Thyroid gland (tissue), 4 donors: ENCODE data around the gene VWCE. TPM values are rescaled to one million over a fixed set of nuclear protein-coding genes. Genes with fewer than 3 reads are reported as not detected.

ENCODE experiments used
- DNase-seq, 2 donors: peaks; one replicate each; pipeline ENCODE4 v3.0.0-alpha.2; 2019
- H3K27ac ChIP-seq, 3 donors: fragments of 200-600 bp; sonication (generic); 1 replicate in 2 of 3; 2 replicates in 1 of 3; pipeline ENCODE4 v1.5.1; 2016 to 2019; ENCODE audit warnings: mild to moderate bottlenecking in 1 of 3, moderate library complexity in 1 of 3
- H3K27me3 ChIP-seq: fragments of 200-600 bp; sonication (generic); one replicate; pipeline ENCODE4 v1.5.1; 2019
- H3K36me3 ChIP-seq, 2 donors: fragments of 200-600 bp; sonication (generic); one replicate each; pipeline ENCODE4 v1.5.1; 2016 to 2019
- H3K4me1 ChIP-seq, 2 donors: fragments of 200-600 bp; sonication (generic); one replicate each; pipeline ENCODE4 v1.5.1; 2017 to 2019
- H3K4me3 ChIP-seq, 3 donors: fragments of 200-600 bp; sonication (generic); replicated peaks in 1 of 3; 1 replicate in 2 of 3; 2 replicates in 1 of 3; pipeline ENCODE4 v1.5.1; 2016; ENCODE audit warnings: mild to moderate bottlenecking in 1 of 3
- H3K9me3 ChIP-seq: fragments of 200-600 bp; sonication (generic); one replicate; pipeline ENCODE4 v1.5.1; 2017
- CTCF ChIP-seq, 6 experiments: fragments of 200-600 bp in 3 of 6; fragments of 450-650 bp in 3 of 6; sonication (generic) in 3 of 6; IDR thresholded peaks; one replicate each; pipeline ENCODE4 v1.5.1; 2016 to 2019; ENCODE audit warnings: antibody characterized with exemption in 6 of 6, mild to moderate bottlenecking in 2 of 6, inconsistent platforms in 1 of 6, moderate library complexity in 1 of 6
- POLR2A ChIP-seq, 2 donors: fragments of 450-650 bp; IDR thresholded peaks; one replicate each; pipeline ENCODE4 v1.6.1; 2017; ENCODE audit warnings: antibody characterized with exemption in 2 of 2, mild to moderate bottlenecking in 2 of 2, moderate library complexity in 1 of 2
- WGBS, 2 donors: methylation state at CpG; one replicate each; pipeline ENCODE4 v1.1.5; 2017; 5-methylcytosine and 5-hydroxymethylcytosine counted together
- intact Hi-C: fragments of 100-400 bp; cut with DNase I; formaldehyde crosslinking; loops from one replicate; pipeline ENCODE4 v1.15.1; 2023
- total RNA-seq, 4 donors: library from RNA; depleted of rRNA; stranded (reverse); fragments of >200 nt; gene quantifications; one replicate each; pipeline ENCODE4 v1.2.3, GENCODE V29; 2016

VWCE gene
- total RNA-seq: 1 to 10 TPM in 2 of 4 donors, under 1 TPM in 2; 0.54 to 2.5 (median 1.0) TPM

DNA sequence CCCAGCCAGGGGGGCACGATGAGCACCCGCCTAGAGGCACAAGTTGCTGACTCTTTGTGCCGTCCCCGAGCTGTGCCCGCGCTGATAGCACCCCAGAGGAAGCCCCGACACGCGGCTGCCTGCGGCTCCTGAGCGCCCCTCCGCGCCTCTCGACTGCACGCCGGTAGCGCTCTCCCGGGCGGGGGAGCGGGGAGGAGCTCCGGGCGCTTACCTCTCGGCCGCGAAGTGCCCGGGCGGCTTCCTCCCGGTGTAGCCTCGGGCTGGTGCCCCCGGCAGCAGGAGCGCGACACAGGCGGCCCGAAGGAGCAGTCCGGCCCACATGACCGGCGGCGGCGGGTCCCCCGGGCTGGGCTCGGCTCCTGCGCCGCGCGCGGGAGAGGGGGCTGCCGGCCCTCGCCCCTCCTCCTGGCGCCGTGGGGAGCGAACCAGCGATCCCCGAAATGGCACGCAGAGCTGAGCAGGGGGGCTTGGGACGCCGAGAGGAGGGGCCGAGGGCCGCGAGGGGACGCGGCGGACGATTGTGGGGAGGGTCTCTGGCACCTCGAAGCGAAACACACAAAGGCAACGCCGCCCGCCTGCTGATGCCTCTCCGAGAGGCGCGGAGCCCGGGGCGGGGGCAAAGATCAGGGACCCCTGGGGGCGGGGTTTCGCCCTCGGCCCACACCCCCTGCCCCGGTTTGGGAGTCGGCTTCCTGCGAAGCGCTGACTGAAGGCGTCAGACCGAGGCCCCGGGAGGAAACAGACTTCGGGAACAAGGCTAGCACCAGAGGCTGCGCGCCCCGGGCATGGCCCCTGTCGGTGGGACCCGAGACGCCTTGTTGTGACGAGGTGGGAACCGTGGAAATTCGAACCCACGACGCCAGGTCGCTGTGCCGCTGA lies at the start of gene VWCE:
Gene VWCE (minus strand): TSS at position 600 of the 879 bp plus-strand sequence. CDS start 279 bp downstream, at position 321.
- no peak for TF ChIP-seq POLR2A (IDR thresholded peaks at IDR 0.05)
- peak in 3 of 6 experiments; percentile 32 to 56 (median 51) for TF ChIP-seq CTCF (IDR thresholded peaks at IDR 0.05)
- peaks cover 6 to 21% of the 10 kb centered on the region in 2 donors for H3K36me3 ChIP-seq
- intact Hi-C loops: no loop called here

DNA sequence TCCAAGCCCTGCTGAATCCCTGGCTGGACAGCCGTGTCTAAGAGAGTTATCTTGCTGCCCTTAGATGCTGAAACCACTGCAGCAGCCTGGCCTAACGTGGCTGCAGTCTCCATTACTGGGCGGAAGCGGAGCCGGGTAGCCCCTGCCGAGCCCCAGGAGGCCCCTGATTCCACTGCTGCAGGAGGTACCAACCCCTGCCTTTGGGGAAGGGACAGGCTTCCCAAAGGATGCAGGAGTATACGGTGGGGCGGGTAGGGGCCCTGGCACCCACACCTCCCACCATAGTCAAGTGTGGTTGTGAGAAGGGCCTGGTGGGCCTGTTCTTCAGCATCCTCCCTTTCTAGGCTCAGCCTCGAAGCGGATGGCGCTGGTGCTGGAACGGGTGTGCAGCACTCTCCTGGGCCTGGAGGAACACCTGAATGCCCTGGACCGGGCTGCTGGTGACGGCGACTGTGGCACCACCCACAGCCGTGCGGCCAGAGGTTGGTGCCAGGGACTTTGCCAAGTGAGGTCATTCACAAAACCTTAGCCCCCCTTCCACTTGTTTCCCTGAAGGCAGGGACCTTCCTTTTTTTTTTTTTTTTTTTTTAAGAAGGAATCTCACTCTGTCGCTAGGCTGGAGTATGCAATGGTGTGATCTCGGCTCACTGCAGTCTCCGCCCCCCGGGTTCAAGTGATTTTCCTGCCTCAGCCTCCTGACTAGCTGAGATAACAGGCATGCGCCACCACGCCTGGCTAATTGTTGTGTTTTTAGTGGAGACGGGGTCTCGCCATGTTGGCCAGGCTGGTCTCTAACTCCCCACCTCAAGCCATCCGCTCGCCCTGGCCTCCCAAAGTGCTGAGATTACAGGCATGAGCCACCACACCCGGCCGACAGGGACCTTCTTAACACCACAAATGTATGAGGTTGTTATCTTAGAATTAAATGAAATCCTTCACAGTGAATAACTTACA lies 49.0 kb upstream of the VWCE start:
- Histone ChIP-seq H3K4me1 (no peaks in the 10 kb centered on the region), H3K36me3 (peaks cover 7 to 9% of the 10 kb centered on the region in 2 donors), H3K4me3 (no peak overlapping the region), H3K27ac (no peak overlapping the region), H3K9me3 (no peaks in the 10 kb centered on the region), H3K27me3 (no peaks in the 10 kb centered on the region)
- DNase-seq: no peak
- WGBS, 2 donors: 97 to 98% methylated on average over 19 to 24 of the region's 29 CpGs
- TF ChIP-seq POLR2A (IDR thresholded peaks at IDR 0.05) (no peak), CTCF (IDR thresholded peaks at IDR 0.05) (no peak)
- intact Hi-C loops: no loop called here

More for the DNA sequence above, at the start of gene VWCE:
- Histone ChIP-seq H3K4me3 (peak within 1 kb of the TSS; percentile 21 to 63 (median 50)), H3K4me1 (peaks cover 8 to 25% of the 10 kb centered on the region in 2 donors), H3K9me3 (no peaks in the 10 kb centered on the region), H3K27me3 (no peaks in the 10 kb centered on the region), H3K27ac (peak within 1 kb of the TSS in 2 of 3 donors; percentile 23 to 24)
- peak; percentile 81 to 84 for DNase-seq
- WGBS, 2 donors: 0 to 2% methylated on average over 10 to 46 of the region's 97 CpGs

DNA sequence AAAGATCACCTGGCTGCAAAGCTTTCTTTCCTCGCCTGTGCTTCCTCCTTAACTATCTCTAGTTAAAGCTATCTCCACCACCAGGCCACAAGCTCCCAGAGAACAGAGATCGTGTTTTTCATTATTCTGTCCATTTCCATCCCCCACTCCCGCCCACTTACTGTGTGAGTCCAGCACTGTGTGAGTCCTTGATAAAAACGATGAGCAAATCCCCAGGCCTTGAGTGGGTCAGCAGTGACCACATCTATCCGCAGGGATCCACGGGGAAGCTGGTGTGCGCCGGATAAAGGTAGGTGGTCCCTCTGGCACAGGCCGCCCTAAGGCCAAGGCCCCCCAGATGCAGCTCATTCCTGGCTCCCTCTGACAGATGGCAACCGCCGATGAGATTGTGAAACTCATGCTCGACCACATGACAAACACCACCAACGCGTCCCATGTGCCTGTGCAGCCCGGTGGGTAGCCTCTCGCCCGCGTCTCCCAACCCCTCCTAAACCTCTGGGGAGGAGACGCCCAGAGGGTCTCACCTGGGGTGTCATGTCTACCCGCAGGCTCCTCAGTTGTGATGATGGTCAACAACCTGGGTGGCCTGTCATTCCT lies 47.2 kb upstream of the VWCE start:
- TF ChIP-seq POLR2A (IDR thresholded peaks at IDR 0.05): no peak
- TF ChIP-seq CTCF (IDR thresholded peaks at IDR 0.05): no peak
- WGBS, 2 donors: 92 to 95% methylated on average over 18 to 19 of the region's 20 CpGs
- Histone ChIP-seq H3K27me3 (no peaks in the 10 kb centered on the region), H3K9me3 (no peaks in the 10 kb centered on the region), H3K4me3 (no peak overlapping the region), H3K4me1 (no peaks in the 10 kb centered on the region), H3K36me3 (peaks cover 3 to 9% of the 10 kb centered on the region in 2 donors), H3K27ac (no peak overlapping the region)
- intact Hi-C loops: no loop called here
- no peak for DNase-seq

GRCh38 chr11:61341706-61342105 lies 46.6 kb upstream of the VWCE start:
- 94 to 95% methylated on average over 4 of the region's 4 CpGs for WGBS, 2 donors
- no peak overlapping the region for H3K27ac ChIP-seq
- no peak overlapping the region for H3K4me3 ChIP-seq
- intact Hi-C loops: no loop called here
- no peaks in the 10 kb centered on the region for H3K27me3 ChIP-seq
- TF ChIP-seq CTCF (IDR thresholded peaks at IDR 0.05) (no peak), POLR2A (IDR thresholded peaks at IDR 0.05) (no peak)
- DNase-seq: no peak
- H3K9me3 ChIP-seq: no peaks in the 10 kb centered on the region
- H3K36me3 ChIP-seq: peaks cover 3 to 9% of the 10 kb centered on the region in 2 donors
- no peaks in the 10 kb centered on the region for H3K4me1 ChIP-seq
